OCI-LY1 (cell line): ENCODE results near the gene TMEM212.

Source experiments
- CTCF ChIP-seq: fragments of 200-600 bp; sonication (generic), shearing (Covaris generic); IDR thresholded peaks from 2 replicates; pipeline ENCODE4 v1.5.1; 2017; ENCODE audit warnings: mild to moderate bottlenecking, antibody characterized with exemption, low read length, moderate library complexity, mixed read lengths
- EZH2 ChIP-seq: fragments of 200-600 bp; sonication (generic), shearing (Covaris generic); IDR thresholded peaks from 2 replicates; pipeline ENCODE4 v1.8.0; 2017; ENCODE audit warnings: borderline replicate concordance, mixed run types, mild to moderate bottlenecking, antibody characterized with exemption, low read length, moderate library complexity, mixed read lengths

DNA sequence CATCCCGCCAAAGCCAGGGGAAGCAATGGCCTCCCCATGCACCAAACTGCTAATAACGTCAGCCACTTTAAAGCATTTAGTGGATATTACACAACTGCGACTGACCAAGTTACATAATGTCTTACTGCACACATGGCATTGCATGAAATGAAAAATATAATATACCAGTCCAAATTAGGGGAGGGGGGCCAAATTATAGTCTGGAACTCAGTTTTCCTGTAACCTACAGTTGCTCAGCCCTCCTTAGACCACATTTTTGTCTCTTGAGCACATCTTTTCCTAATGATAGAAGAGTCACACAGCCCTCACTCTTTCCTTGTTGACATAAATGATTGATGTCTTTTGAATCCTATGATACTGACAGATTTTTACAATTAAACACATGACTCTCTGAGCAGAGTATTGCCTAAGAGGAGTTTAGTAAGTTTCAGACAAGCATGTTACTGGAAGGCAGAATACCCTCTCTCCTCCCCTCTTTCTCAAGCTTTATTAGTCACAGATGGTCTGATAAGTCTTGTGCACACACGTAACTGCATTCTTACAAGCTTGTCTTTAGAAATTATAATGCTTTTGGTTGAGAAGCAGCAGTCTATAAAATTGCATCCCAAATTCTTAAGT lies 31.7 kb upstream of the TMEM212 start:
- TF ChIP-seq CTCF = no peak
- no peak for TF ChIP-seq EZH2
